GM06990 (cell line): ENCODE data around the gene SH3TC2.

ENCODE experiments used
- DNase-seq: peaks from one replicate; pipeline ENCODE4 v3.0.0-alpha.2; 2011; ENCODE audit not compliant: insufficient read length; ENCODE audit errors: extremely low read depth
- H3K27me3 ChIP-seq: replicated peaks from 2 replicates; pipeline ENCODE4 v1.6.0; 2011; ENCODE audit warnings: low read length; ENCODE audit not compliant: control insufficient read depth, insufficient read depth
- H3K36me3 ChIP-seq: 2 replicates; pipeline ENCODE4 v1.5.1; 2011; ENCODE audit warnings: low read length; ENCODE audit not compliant: control insufficient read depth, insufficient read depth
- H3K4me3 ChIP-seq: replicated peaks from 2 replicates; pipeline ENCODE4 v1.5.1; 2011; ENCODE audit warnings: low read depth, mild to moderate bottlenecking, control low read depth, low read length
- TF ChIP-seq, protein P1 (sequence below): IDR thresholded peaks from 2 replicates; pipeline ENCODE4 v1.5.1; 2011; ENCODE audit warnings: low read length, control low read depth, mild to moderate bottlenecking, inconsistent platforms; ENCODE audit not compliant: insufficient read depth, poor library complexity, severe bottlenecking

Gene SH3TC2

DNA sequence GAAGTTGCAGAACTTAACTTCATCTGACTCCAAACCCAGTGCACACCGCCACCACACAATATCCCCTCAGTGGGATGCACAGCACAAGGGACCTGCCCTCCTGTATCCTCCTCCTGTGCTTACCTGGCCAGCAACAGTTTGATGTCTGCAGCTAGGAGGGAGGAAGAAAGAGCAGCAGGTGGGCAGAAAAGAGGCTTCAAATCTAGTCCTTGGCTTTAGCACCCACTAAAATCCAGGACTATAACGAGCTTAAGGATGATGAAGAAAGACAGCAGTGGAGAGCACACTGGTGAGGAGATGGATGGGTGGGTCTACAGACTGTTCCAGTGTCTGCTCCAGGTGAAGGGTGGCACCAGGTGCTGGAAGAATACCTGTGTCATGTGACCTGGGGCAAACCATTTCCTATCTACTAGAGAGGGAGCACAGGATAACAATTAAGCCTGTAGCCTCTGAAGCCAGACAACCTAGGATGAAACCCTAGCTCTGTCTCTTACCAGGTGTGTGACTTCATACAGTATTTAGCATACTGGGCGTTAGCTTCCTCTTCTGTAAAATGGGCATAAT lies 100.0 kb downstream of the SH3TC2 start:
- DNase-seq = no peak
- Histone ChIP-seq H3K27me3 (no peaks in the 10 kb centered on the region), H3K4me3 (no peak overlapping the region), H3K36me3 (no peaks in the 10 kb centered on the region)
- TF ChIP-seq, protein P1, sequence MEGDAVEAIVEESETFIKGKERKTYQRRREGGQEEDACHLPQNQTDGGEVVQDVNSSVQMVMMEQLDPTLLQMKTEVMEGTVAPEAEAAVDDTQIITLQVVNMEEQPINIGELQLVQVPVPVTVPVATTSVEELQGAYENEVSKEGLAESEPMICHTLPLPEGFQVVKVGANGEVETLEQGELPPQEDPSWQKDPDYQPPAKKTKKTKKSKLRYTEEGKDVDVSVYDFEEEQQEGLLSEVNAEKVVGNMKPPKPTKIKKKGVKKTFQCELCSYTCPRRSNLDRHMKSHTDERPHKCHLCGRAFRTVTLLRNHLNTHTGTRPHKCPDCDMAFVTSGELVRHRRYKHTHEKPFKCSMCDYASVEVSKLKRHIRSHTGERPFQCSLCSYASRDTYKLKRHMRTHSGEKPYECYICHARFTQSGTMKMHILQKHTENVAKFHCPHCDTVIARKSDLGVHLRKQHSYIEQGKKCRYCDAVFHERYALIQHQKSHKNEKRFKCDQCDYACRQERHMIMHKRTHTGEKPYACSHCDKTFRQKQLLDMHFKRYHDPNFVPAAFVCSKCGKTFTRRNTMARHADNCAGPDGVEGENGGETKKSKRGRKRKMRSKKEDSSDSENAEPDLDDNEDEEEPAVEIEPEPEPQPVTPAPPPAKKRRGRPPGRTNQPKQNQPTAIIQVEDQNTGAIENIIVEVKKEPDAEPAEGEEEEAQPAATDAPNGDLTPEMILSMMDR = no peak

DNA sequence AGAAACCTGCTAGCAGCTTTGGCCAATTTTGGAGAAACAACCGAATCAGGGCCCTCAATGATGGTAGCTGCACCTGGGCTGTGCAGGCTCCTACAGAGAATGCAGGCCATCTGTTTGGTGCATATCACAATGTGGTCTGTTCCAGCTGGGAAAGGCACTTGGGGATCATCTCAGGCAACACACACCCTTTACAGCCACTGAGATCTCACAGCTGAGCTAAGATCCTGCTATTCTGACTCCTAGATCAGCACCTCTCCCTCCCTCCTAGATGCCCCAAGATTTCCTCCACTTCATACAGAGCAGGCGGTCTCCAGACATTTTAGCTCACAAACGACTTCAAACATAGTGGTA lies 100.7 kb downstream of the SH3TC2 start:
- no peak for DNase-seq
- H3K36me3 ChIP-seq = no peaks in the 10 kb centered on the region
- no peaks in the 10 kb centered on the region for H3K27me3 ChIP-seq
- TF ChIP-seq, protein P1 = no peak
- H3K4me3 ChIP-seq = no peak overlapping the region

DNA sequence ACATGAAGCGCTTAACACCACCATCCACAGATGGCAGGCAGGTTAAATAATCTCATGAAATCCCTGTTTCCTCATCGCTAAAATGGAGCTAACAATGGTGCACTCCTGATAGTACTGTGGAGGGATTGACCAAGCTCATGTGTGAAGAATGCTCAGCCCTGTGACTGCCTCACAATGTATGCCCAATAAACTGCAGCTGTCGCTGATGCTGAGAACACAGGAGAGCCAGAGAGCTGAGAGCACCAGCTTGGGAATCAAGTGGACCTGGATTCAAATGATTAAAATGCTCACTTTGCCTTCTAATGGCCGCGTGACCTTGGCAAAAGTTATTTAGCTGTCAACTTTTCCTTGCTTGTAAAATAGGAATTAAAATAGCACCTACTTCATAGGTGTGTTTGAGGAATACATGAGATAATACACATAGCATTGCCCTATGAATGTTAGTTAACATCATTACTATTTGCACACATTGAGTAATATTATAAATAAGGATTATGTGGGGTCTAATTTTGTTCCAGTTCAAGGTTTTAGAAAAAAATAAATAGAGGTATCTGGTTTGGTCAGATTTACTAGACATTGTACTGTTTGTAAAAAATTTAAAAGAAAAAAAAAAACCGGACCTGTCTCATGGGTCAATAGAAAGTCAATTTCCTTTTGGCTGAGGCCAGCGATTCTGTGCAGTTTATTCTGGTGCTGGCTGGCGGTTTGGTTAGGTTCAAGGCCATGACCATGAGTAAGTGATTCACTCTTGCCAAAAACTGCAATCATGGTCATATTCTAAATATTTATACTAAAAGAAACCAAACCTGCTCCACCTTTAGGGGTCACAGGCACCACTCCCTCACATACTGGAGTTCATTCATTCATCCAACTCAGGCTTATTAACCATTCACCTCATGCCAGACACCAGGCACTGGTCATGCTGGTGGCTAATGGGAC lies 101.3 kb downstream of the SH3TC2 start:
- no peak for DNase-seq
- H3K27me3 ChIP-seq = no peaks in the 10 kb centered on the region
- no peak overlapping the region for H3K4me3 ChIP-seq
- TF ChIP-seq, protein P1 = no peak
- H3K36me3 ChIP-seq = no peaks in the 10 kb centered on the region

DNA sequence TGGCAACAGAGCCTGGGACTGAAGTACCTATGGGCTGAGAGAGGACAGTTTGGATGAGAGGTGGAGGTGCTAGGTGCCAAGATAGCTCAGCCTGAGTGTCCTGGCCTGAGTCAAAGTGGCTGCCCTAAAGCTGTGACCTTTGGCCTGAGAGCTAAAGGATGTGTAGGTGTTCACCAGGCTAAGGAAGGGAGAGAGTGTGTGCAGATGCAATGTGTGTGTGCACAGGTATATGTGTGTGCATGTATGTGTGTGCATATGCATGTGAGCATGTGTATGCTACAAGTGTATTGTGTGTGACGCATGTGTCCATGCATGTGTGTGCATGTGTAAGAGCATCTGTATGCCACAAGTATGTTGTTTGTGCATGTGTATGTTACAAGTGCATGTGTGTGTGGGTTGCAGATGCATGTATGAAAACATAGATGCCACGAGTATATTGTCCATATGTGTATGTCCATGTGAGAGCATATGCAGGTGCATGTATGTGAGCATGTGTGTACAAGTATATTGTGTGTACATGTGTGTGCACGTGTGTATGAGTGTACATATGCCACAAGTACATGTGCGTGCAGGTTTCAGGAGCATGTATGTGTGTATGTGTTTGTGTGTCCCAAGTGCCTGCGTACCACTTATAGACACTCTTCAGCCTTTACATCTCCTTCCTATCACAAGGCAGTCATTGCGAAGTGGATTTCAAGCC lies 102.6 kb downstream of the SH3TC2 start:
- Histone ChIP-seq H3K27me3 (no peaks in the 10 kb centered on the region), H3K4me3 (no peak overlapping the region)

DNA sequence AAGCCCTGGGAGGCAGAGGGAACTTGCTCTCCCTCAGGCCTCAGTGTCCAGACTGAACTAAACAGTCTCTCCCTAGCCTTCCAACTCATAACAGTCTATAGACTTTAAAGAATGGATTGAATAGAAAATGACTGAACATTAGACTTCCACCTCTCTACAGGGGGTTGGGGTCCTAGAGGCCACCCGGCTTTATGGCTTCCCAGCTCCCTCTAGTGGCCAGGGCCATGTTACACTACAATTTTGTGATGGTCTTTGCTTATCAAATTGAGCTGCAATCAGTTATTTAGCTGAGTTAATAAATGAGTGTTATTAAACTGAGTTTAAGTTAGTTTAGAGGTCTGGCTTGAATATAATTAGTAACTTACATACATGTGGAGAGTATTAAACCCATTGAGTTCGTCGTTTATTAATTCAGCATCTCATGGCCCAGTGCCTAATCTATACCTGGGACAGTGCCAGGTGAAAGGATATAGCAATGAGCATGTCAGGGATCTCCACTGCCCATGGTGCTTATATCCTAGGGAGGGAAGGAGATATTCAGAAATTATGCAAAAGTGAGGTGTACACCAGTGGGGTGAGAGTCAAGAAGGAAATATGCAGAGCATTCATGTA lies 105.2 kb downstream of the SH3TC2 start:
- no peak overlapping the region for H3K4me3 ChIP-seq
- DNase-seq = no peak
- no peaks in the 10 kb centered on the region for H3K36me3 ChIP-seq
- no peaks in the 10 kb centered on the region for H3K27me3 ChIP-seq
- TF ChIP-seq, protein P1 = peak; percentile 89

More for the DNA sequence above, 102.6 kb downstream of the SH3TC2 start:
- TF ChIP-seq, protein P1 = no peak
- no peaks in the 10 kb centered on the region for H3K36me3 ChIP-seq
- DNase-seq = no peak
